GM12878 (cell line): Measurements from ENCODE around the gene PASK. TPM values are rescaled to one million over a fixed set of nuclear protein-coding genes. Genes with fewer than 3 reads are reported as not detected.
A peak's percentile ranks its signal among the peaks of the same experiment; 100 is the strongest.

ENCODE experiments used
- ASH2L ChIP-seq: fragments of 300-600, 200-600 bp; sonication (generic); IDR thresholded peaks from 2 replicates; pipeline ENCODE4 v1.6.1; 2017; ENCODE audit warnings: low read depth, mild to moderate bottlenecking, borderline replicate concordance
- ATF7 ChIP-seq: fragments of 450-650 bp; IDR thresholded peaks from 2 replicates; pipeline ENCODE4 v1.6.1; 2016; ENCODE audit warnings: low read depth, mild to moderate bottlenecking
- BCL11A ChIP-seq: IDR thresholded peaks from 2 replicates; pipeline ENCODE4 v1.6.1; 2011; ENCODE audit warnings: low read depth, low read length
- BRCA1 ChIP-seq: IDR thresholded peaks from 2 replicates; pipeline ENCODE4 v1.6.1; 2011; ENCODE audit warnings: low read depth, low read length, improper control_type of control experiment
- DPF2 ChIP-seq: fragments of 450-650 bp; IDR thresholded peaks from 2 replicates; pipeline ENCODE4 v1.6.1; 2017; ENCODE audit warnings: mild to moderate bottlenecking
- E2F4 ChIP-seq: IDR thresholded peaks from 2 replicates; pipeline ENCODE4 v1.6.1; 2012; ENCODE audit warnings: low read depth, low read length, improper control_type of control experiment
- EED ChIP-seq: sonication (generic); IDR thresholded peaks from 2 replicates; pipeline ENCODE4 v1.6.1; 2016; ENCODE audit warnings: antibody characterized with exemption, low read depth
- ESRRA ChIP-seq: IDR thresholded peaks from 2 replicates; pipeline ENCODE4 v1.6.1; 2012; ENCODE audit warnings: mild to moderate bottlenecking, low read length, improper control_type of control experiment
- HDAC6 ChIP-seq: fragments of 200-600 bp; sonication (generic); IDR thresholded peaks from one replicate; pipeline ENCODE4 v1.8.0; 2017; ENCODE audit warnings: antibody characterized with exemption; ENCODE audit not compliant: unreplicated experiment
- MLLT1 ChIP-seq: fragments of 450-650 bp; IDR thresholded peaks from 2 replicates; pipeline ENCODE4 v1.6.1; 2016; ENCODE audit warnings: mild to moderate bottlenecking
- MYC ChIP-seq: IDR thresholded peaks from 2 replicates; pipeline ENCODE4 v1.6.1; 2011; ENCODE audit warnings: mild to moderate bottlenecking, low read length, moderate library complexity, inconsistent platforms; ENCODE audit not compliant: insufficient read depth, insufficient replicate concordance, insufficient read length, severe bottlenecking
- NFYA ChIP-seq: IDR thresholded peaks from 2 replicates; pipeline ENCODE4 v1.6.1; 2011; ENCODE audit warnings: low read depth, mild to moderate bottlenecking, low read length, improper control_type of control experiment, borderline replicate concordance
- NRF1 ChIP-seq: conservative IDR thresholded peaks from 2 replicates; pipeline ENCODE4 v1.6.1; 2011; ENCODE audit warnings: mild to moderate bottlenecking, low read depth, low read length, improper control_type of control experiment
- PKNOX1 ChIP-seq: fragments of 450-650 bp; IDR thresholded peaks from 2 replicates; pipeline ENCODE4 v1.6.1; 2016; ENCODE audit warnings: mild to moderate bottlenecking
- POU2F2 ChIP-seq: IDR thresholded peaks from 3 replicates; pipeline ENCODE4 v1.6.1; 2011; ENCODE audit warnings: low read depth, mild to moderate bottlenecking, low read length, borderline replicate concordance
- RAD21 ChIP-seq: IDR thresholded peaks from 2 replicates; pipeline ENCODE4 v1.6.1; 2011; ENCODE audit warnings: mild to moderate bottlenecking, low read depth, low read length, moderate library complexity; ENCODE audit not compliant: insufficient read depth
- RUNX3 ChIP-seq: IDR thresholded peaks from 2 replicates; pipeline ENCODE4 v1.6.1; 2012; ENCODE audit warnings: low read length, inconsistent platforms
- SUPT20H ChIP-seq: IDR thresholded peaks from 2 replicates; pipeline ENCODE4 v1.6.1; 2011; ENCODE audit warnings: low read depth, mild to moderate bottlenecking, low read length, moderate library complexity, borderline replicate concordance; ENCODE audit not compliant: control insufficient read depth
- polyA plus RNA-seq, 11 experiments: library from polyadenylated mRNA; depleted of rRNA in 4 of 11; unstranded in 6 of 11; stranded (reverse) in 5 of 11; fragments of >200 nt; fragmentation: Nextera tagmentation in 4 of 11; fragmentation: Illumina TruSeq in 1 of 11; extraction: Ambion mirVana in 4 of 11; extraction: Trizol in 1 of 11; gene quantifications; 1 replicate in 1 of 11; 2 replicates in 10 of 11; pipeline versions ENCODE4 v1.2.1 to v1.2.3, GENCODE V29; 2011 to 2016; ENCODE audit warnings: inconsistent platforms in 2 of 11, missing spikeins in 2 of 11, low read depth in 1 of 11
- total RNA-seq, 4 experiments: library from RNA; depleted of rRNA in 3 of 4; stranded (reverse); fragments of >200 nt in 3 of 4; fragmentation: Illumina TruSeq in 1 of 4; extraction: Trizol in 1 of 4; gene quantifications; 2 replicates each; pipeline versions ENCODE4 v1.2.1 to v1.2.3, GENCODE V29; 2013 to 2021
- TF ChIP-seq, protein P1 (sequence below): fragments of 450-650 bp; conservative IDR thresholded peaks from 2 replicates; pipeline ENCODE4 v1.6.1; 2017; ENCODE audit warnings: mild to moderate bottlenecking, moderate library complexity
- TF ChIP-seq, protein P2 (sequence below): IDR thresholded peaks from 2 replicates; pipeline ENCODE4 v1.6.1; 2012; ENCODE audit warnings: low read depth, low read length, improper control_type of control experiment
- TF ChIP-seq, protein P3 (sequence below): fragments of 150-350 bp; IDR thresholded peaks from 2 replicates; pipeline ENCODE4 v1.6.1; 2014; ENCODE audit warnings: mild to moderate bottlenecking, low read depth, low read length

Gene PASK
- total and polyA plus RNA-seq, 10 of the 15 experiments (the other 5 are each of a cell fraction or from before 2014, with no cell fraction given) = 9.6 to 62.2 (median 28.5) TPM

DNA sequence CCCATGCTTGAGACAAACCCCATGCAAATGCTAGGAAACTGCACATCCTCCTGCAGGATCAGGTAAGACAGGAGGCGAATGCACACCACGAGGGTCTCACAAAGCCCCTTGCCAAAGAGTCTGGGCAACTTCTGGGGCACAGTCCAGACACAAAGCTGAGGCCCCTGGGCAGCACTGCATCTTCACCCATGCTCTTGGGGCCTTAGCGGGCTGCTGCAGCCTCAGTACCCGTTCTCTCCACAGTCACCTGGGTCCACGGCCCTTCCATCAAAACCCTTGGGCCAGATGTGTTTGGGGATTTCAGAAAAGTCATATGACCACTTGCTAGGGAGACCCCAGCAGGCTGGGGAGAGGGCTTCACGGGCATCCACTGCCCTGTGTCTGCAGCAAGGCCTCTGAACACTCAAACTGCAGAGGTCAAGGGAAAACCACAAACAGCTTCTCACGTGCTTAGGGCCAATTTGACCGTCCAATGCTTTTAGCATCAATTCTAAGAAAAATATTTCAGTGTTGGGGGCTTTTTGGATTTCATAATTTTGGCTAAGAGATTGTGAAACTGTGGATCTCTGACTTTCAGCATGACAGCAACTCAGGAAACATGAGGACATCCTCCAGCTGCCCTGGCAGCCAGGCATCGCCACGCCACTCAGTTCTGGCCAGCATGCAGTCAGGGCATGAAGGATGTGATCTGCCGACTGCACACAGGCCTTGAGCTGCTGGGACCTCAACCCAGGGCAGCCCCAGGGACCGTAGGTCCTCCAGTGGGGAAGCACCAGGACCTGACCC lies 20.0 kb downstream of the PASK start (continued):
- TF ChIP-seq SUPT20H (no peak), MLLT1 (no peak), NFYA (no peak), RAD21 (no peak), PKNOX1 (peak; percentile 38; the same call in 1 of the 2 replicates), HDAC6 (no peak), BCL11A (no peak), RUNX3 (peak; percentile 86), E2F4 (no peak), ESRRA (no peak), DPF2 (0 out of 2 replicates have a peak, but pooled peaks have one; percentile 24), ATF7 (no peak), ASH2L (no peak), EED (peak; percentile 66), BRCA1 (no peak), POU2F2 (no peak), MYC (no peak), NRF1 (no peak)
- TF ChIP-seq, protein P1, sequence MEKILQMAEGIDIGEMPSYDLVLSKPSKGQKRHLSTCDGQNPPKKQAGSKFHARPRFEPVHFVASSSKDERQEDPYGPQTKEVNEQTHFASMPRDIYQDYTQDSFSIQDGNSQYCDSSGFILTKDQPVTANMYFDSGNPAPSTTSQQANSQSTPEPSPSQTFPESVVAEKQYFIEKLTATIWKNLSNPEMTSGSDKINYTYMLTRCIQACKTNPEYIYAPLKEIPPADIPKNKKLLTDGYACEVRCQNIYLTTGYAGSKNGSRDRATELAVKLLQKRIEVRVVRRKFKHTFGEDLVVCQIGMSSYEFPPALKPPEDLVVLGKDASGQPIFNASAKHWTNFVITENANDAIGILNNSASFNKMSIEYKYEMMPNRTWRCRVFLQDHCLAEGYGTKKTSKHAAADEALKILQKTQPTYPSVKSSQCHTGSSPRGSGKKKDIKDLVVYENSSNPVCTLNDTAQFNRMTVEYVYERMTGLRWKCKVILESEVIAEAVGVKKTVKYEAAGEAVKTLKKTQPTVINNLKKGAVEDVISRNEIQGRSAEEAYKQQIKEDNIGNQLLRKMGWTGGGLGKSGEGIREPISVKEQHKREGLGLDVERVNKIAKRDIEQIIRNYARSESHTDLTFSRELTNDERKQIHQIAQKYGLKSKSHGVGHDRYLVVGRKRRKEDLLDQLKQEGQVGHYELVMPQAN = no peak
- TF ChIP-seq, protein P2, sequence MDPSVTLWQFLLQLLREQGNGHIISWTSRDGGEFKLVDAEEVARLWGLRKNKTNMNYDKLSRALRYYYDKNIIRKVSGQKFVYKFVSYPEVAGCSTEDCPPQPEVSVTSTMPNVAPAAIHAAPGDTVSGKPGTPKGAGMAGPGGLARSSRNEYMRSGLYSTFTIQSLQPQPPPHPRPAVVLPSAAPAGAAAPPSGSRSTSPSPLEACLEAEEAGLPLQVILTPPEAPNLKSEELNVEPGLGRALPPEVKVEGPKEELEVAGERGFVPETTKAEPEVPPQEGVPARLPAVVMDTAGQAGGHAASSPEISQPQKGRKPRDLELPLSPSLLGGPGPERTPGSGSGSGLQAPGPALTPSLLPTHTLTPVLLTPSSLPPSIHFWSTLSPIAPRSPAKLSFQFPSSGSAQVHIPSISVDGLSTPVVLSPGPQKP = no peak
- TF ChIP-seq, protein P3, sequence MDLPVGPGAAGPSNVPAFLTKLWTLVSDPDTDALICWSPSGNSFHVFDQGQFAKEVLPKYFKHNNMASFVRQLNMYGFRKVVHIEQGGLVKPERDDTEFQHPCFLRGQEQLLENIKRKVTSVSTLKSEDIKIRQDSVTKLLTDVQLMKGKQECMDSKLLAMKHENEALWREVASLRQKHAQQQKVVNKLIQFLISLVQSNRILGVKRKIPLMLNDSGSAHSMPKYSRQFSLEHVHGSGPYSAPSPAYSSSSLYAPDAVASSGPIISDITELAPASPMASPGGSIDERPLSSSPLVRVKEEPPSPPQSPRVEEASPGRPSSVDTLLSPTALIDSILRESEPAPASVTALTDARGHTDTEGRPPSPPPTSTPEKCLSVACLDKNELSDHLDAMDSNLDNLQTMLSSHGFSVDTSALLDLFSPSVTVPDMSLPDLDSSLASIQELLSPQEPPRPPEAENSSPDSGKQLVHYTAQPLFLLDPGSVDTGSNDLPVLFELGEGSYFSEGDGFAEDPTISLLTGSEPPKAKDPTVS = no peak
